HCT116 (cell line): ENCODE measurements around the gene SYTL3. TPM values are rescaled to one million over a fixed set of nuclear protein-coding genes. Genes with fewer than 3 reads are reported as not detected.

ENCODE experiments used
- CBX3 ChIP-seq: IDR thresholded peaks from 2 replicates; pipeline ENCODE4 v1.6.1; 2012; ENCODE audit warnings: low read depth
- EZH2 ChIP-seq: fragments of 200-600 bp; sonication (generic); IDR thresholded peaks from 2 replicates; pipeline ENCODE4 v1.6.1; 2017; ENCODE audit warnings: antibody characterized with exemption, mixed run types
- JUND ChIP-seq: IDR thresholded peaks from 2 replicates; pipeline ENCODE4 v1.6.1; 2012
- POLR2A ChIP-seq: IDR thresholded peaks from 2 replicates; pipeline ENCODE4 v1.7.0; 2011; ENCODE audit warnings: borderline replicate concordance; ENCODE audit not compliant: insufficient read depth, insufficient read length; ENCODE audit errors: extremely low read depth
- RAD21 ChIP-seq: IDR thresholded peaks from 2 replicates; pipeline ENCODE4 v1.6.1; 2012; ENCODE audit warnings: low read depth, mild to moderate bottlenecking
- SP1 ChIP-seq: IDR thresholded peaks from 2 replicates; pipeline ENCODE4 v1.6.1; 2012; ENCODE audit warnings: low read depth
- ZFX ChIP-seq: fragments of 450-650 bp; IDR thresholded peaks from 2 replicates; pipeline ENCODE4 v1.6.1; 2017
- total RNA-seq: library from RNA; stranded (reverse); gene quantifications from one replicate; pipeline ENCODE4 v1.2.1, GENCODE V29; 2021; ENCODE audit not compliant: unreplicated experiment
- TF ChIP-seq, protein P1 (sequence below): IDR thresholded peaks from 2 replicates; pipeline ENCODE4 v1.6.1; 2011; ENCODE audit warnings: mild to moderate bottlenecking, low read length, moderate library complexity; ENCODE audit not compliant: insufficient replicate concordance; ENCODE audit errors: extremely low read depth
- TF ChIP-seq, protein P2 (sequence below): IDR thresholded peaks from 2 replicates; pipeline ENCODE4 v1.6.1; 2012; ENCODE audit warnings: low read depth
- TF ChIP-seq, protein P3 (sequence below): IDR thresholded peaks from 2 replicates; pipeline ENCODE4 v1.6.1; 2012

SYTL3 gene
- total RNA-seq, 1 experiment from 2014 or later, result 55.3 TPM

DNA sequence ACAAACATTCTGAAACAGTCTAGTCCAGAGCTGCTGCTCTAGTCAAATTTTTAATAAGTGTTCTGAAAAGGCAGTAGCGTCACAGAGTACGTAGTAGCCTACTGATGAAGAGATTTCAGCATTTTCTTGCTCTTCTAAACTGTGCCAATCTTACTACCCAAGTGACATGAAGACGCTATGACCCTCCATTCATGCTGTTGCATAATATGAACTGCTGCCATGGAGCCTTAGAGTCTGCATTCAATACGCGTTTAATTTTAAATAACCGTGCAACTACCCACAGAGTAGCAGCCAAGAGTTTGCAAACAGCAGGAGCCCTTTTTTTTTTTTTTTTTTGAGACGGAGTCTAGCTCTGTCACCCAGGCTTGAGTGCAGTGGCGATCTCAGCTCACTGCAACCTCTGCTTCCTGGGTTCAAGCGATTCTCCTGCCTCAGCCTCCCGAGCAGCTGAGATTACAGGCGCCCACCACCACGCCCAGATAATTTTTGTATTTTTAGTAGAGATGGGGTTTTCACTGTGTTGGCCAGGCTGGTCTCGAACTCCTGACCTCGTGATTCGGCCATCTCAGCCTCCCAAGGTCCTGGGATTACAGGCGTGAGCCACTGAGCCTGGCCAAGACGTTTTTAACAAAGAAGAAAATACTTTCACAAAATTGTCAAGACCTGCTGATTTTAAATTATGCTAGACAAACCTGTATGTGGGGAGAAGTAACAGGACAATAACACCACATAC is 125.0 kb downstream of the SYTL3 start (continued):
- TF ChIP-seq, protein P1, sequence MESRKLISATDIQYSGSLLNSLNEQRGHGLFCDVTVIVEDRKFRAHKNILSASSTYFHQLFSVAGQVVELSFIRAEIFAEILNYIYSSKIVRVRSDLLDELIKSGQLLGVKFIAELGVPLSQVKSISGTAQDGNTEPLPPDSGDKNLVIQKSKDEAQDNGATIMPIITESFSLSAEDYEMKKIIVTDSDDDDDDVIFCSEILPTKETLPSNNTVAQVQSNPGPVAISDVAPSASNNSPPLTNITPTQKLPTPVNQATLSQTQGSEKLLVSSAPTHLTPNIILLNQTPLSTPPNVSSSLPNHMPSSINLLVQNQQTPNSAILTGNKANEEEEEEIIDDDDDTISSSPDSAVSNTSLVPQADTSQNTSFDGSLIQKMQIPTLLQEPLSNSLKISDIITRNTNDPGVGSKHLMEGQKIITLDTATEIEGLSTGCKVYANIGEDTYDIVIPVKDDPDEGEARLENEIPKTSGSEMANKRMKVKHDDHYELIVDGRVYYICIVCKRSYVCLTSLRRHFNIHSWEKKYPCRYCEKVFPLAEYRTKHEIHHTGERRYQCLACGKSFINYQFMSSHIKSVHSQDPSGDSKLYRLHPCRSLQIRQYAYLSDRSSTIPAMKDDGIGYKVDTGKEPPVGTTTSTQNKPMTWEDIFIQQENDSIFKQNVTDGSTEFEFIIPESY, result no peak
- TF ChIP-seq SP1 (no peak), ZFX (no peak), CBX3 (no peak), RAD21 (no peak), POLR2A (no peak), JUND (no peak), EZH2 (no peak)
- TF ChIP-seq, protein P2, sequence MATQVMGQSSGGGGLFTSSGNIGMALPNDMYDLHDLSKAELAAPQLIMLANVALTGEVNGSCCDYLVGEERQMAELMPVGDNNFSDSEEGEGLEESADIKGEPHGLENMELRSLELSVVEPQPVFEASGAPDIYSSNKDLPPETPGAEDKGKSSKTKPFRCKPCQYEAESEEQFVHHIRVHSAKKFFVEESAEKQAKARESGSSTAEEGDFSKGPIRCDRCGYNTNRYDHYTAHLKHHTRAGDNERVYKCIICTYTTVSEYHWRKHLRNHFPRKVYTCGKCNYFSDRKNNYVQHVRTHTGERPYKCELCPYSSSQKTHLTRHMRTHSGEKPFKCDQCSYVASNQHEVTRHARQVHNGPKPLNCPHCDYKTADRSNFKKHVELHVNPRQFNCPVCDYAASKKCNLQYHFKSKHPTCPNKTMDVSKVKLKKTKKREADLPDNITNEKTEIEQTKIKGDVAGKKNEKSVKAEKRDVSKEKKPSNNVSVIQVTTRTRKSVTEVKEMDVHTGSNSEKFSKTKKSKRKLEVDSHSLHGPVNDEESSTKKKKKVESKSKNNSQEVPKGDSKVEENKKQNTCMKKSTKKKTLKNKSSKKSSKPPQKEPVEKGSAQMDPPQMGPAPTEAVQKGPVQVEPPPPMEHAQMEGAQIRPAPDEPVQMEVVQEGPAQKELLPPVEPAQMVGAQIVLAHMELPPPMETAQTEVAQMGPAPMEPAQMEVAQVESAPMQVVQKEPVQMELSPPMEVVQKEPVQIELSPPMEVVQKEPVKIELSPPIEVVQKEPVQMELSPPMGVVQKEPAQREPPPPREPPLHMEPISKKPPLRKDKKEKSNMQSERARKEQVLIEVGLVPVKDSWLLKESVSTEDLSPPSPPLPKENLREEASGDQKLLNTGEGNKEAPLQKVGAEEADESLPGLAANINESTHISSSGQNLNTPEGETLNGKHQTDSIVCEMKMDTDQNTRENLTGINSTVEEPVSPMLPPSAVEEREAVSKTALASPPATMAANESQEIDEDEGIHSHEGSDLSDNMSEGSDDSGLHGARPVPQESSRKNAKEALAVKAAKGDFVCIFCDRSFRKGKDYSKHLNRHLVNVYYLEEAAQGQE, result no peak
- TF ChIP-seq, protein P3, sequence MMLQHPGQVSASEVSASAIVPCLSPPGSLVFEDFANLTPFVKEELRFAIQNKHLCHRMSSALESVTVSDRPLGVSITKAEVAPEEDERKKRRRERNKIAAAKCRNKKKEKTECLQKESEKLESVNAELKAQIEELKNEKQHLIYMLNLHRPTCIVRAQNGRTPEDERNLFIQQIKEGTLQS, result no peak
